Stimulated activated naive CD4-positive, alpha-beta T cell treated with Interleukin-2 at 50 U/mL for 16 hours (primary cell): ENCODE data around the gene OR2T10.
"Not testable (repeated sequence)": the region's sequence is repeated elsewhere in the genome, so short reads cannot be mapped to it uniquely, and the experiment has no call there.

Experiments
- DNase-seq: peaks from one replicate; lab custom pipeline; 2025; lab: John Stamatoyannopoulos, UW

OR2T10 gene, protein sequence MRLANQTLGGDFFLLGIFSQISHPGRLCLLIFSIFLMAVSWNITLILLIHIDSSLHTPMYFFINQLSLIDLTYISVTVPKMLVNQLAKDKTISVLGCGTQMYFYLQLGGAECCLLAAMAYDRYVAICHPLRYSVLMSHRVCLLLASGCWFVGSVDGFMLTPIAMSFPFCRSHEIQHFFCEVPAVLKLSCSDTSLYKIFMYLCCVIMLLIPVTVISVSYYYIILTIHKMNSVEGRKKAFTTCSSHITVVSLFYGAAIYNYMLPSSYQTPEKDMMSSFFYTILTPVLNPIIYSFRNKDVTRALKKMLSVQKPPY

DNA sequence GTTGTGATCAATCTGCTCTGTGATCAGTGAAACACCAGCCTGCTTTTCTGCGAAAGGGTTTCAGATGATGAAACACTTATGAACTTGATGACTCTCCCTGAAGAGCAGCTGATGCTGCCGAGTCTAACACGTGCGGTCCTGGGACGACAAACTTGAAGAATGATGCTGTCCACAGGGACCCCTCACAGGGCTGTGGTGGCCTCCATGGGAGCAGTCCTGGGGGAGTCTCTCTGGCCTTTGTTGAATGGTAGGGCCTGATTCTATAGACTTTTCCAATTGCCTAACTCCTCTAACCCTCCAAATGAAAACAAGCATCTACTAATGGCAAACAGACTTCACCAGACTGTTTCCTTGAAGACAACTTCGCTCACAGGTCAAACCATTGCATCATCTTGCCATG is at the start of gene OR2T10:
Gene OR2T10 (minus strand): TSS at position 112 of the 400 bp plus-strand sequence. CDS start 3,932 bp downstream, outside the sequence.
- DNase-seq: no peak

GRCh38 chr1:248645178-248645577 is 47.7 kb upstream of the OR2T10 start, which contains the start of gene OR2T35:
TSS of gene OR2T35 (minus strand) at chr1:248645278. CDS start at chr1:248639258, 6,020 bp downstream.
- not testable (repeated sequence) for DNase-seq

DNA sequence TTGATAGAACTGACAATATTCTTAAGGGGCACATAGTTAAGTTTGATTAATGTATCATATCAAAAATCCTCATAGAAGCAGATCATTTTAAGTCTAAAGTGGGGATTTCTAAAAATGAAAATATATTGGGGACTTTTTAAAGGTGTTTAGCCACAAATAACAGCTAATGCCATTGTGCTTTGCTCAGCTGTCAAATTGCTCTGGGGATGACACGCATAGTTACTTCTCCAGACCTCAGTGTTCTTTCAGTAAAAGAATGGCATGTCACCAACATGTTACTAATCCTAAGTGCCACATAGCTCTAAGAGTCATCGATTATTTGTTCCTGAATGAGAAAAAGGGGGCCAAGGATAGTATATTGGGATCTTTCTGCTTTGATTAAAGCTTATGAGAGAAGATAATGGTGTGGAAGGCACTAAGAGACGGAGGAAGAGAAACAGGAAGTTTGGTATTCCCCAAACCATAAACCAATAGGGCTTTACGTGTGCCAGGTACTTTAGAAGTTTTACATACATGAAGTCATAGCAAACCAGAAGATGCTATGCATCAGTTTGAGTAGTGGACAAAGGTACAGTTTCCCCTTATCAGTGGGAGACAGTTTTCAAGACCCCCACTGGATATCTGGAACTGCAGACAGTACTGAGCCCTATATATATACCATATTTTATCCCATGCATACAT is 45.6 kb upstream of the OR2T10 start:
- DNase-seq: not testable (repeated sequence)

GRCh38 chr1:248641583-248641982 is 44.1 kb upstream of the OR2T10 start:
- not testable (repeated sequence) for DNase-seq

GRCh38 chr1:248640906-248641305 is 43.4 kb upstream of the OR2T10 start:
- not testable (repeated sequence) for DNase-seq

DNA sequence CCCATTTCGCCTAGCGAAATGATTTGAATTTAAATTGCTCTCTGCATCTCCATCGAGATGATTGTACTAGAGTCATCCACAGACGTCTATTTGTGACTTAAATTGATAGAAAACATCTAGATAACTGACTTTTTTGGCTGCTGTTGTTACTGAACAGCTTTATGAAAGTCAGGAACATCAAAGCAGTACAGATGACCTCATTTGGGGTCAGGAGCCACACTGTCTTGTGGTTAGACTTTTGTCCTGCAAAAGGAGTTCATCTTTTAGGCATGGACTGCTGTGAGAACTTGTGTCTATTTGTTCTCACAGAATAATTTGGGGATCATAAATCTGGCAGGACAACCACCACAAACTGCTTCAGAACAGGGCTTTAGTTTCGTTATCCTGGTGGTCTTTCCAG is 42.2 kb upstream of the OR2T10 start:
- not testable (repeated sequence) for DNase-seq

GRCh38 chr1:248636612-248637011 is 39.1 kb upstream of the OR2T10 start:
- DNase-seq: not testable (repeated sequence)

DNA sequence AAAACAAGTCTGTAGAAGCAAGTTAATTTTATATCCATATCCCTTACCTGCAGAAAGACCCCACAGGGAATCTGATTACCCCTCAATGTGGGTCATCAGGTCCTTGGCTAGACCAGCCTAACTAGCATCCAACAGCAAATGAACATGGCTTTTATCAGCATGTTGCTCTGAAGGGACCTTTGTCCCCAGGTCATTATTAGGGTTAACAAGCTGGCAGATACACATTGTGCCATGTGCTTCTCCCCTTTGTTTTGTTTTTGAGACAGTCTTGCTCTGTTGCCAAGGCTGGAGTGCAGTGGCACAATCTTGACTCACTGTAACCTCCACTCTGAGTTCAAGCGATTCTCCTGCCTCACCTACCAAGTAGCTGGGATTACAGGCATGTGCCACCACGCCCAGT is 37.5 kb upstream of the OR2T10 start, which contains the start of gene OR2T11:
Gene OR2T11 (minus strand): TSS at position 101 of the 400 bp plus-strand sequence. CDS start 7,963 bp downstream, outside the sequence.
- DNase-seq: not testable (repeated sequence)

GRCh38 chr1:248631354-248632008 is 34.0 kb upstream of the OR2T10 start:
- no peak for DNase-seq

GRCh38 chr1:248630551-248630950 is 33.1 kb upstream of the OR2T10 start:
- DNase-seq: no peak

DNA sequence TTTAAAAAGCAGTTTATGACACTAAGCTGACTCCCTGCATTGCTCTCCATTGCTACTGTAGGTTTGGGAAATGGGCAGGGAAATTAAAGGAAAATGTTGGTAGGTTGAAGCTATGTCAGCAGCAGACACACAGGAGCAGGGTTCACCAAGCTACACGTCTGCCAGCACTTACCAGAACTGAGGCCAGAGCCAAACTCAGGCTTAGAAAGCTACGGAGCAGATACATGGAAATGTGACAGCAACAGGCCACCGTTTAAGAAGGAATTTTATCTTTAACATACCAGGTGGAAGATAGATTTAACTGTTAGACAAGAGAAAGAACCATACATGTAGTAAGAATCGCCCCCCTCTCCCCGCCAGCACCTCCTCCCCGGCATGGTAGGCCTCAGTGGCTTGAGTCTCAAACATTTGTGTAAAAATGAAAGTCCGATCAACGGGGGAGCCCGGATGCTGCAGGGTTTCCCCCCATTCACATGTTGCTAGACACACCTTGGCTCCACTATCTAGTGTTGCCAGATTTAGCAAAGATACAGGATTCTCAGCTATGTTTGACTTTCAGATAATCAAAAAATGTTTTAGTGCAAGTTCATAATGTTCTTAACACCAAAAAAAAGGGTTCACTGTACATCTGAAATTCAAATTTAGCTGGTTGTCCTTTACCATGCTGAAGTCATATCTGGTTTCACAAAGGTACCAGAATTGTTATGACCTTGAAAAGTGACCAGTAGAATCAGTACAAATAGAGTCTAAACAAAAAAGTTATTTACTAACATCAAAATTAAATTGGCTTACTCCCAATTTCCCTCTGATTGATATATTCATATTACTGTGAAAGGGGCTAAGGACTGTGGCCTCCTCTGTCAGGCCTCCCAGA is 30.7 kb upstream of the OR2T10 start:
- DNase-seq: no peak

GRCh38 chr1:248625971-248626370 is 28.5 kb upstream of the OR2T10 start:
- DNase-seq: no peak

DNA sequence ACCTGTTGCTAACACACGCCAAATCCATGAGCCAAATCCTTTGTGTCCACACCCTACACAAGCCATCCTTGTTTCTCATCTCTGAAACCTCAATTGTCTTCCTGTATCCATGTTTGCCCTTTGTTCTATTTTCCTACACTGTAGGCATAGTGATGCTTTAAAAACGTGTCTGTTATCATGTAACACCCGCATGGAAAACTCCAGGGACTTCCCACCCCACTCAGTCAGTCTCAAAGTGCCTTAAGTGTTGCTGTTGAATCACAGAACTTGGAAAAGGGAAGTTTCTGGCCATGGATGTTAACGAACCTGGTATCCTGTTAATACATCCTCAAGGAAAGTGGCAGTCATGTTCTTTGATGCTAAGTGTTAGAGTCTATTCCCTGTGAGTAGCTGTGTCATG is 27.7 kb upstream of the OR2T10 start:
- DNase-seq: no peak

DNA sequence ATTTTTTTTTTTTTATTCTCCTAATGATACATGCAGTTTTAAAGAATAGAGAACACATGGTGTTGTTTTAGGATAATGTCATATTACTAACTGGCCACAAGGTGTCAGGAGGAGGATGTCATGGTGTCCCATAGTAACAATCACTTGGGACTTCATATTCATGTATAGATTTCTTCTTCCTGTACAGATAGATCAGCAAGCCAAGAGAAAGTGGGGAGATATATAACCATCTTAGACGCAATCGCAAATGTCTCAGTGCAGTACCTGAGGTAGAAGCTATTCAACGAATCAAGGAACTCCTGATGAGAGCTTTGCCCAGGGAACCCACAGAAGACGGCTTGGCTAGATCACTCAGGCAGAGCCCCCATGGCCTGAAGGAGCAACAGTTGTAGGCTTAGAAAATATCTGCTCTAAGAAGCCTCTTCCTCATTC is 25.1 kb upstream of the OR2T10 start:
- DNase-seq: no peak

GRCh38 chr1:248621770-248622169 is 24.3 kb upstream of the OR2T10 start:
- no peak for DNase-seq

DNA sequence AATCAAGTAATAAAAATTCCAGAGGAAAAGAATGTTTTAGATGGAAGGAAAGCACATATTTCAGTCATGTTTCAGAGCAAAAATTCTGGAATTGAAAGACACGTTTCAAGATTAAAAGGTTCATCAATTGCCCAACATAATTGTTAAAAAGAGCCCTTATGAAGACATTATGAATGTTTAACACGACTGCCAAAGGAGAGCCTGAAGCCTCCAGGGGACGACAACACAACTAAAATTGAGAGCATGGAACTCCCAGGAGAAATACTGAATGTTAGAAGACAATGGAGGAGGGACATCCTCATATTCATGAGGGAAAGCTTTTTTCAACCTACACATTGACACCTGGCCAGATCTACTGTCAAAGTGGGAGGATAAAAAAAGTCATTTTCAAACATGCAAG is 21.4 kb upstream of the OR2T10 start:
- peak; percentile 35 for DNase-seq

GRCh38 chr1:248618119-248618518 is 20.6 kb upstream of the OR2T10 start:
- DNase-seq: no peak

- DNase-seq: no peak
These were observed 16.2 kb upstream of the OR2T10 start for GRCh38 chr1:248613742-248614141.

- DNase-seq: no peak
These were observed 14.4 kb upstream of the OR2T10 start for GRCh38 chr1:248611883-248612414.

GRCh38 chr1:248610301-248610700 is 12.8 kb upstream of the OR2T10 start:
- DNase-seq: no peak

GRCh38 chr1:248599396-248599795 is 1.9 kb upstream of the OR2T10 start:
- no peak for DNase-seq
